Midbrain (tissue), 1 donor: ENCODE results near the gene SRSF3.
A peak's percentile ranks its signal among the peaks of the same experiment; 100 is the strongest.
"Not testable (repeated sequence)": the region's sequence is repeated elsewhere in the genome, so short reads cannot be mapped to it uniquely, and the experiment has no call there.

Experiments used
- DNase-seq: peaks from one replicate; lab custom pipeline; 2025; lab: John Stamatoyannopoulos, UW

The SRSF3 gene

GRCh38 chr6:36594029-36594815 lies at the start of gene SRSF3:
SRSF3 (plus strand) TSS chr6:36594362; CDS start chr6:36596763, 2,401 bp downstream.
- peak; percentile 98 for DNase-seq

GRCh38 chr6:36545767-36546307 lies 48.3 kb upstream of the SRSF3 start:
- DNase-seq = no peak

- peak; percentile 9 for DNase-seq
Observed at GRCh38 chr6:36546308-36546919, 47.7 kb upstream of the SRSF3 start.

GRCh38 chr6:36546920-36547645 lies 47.1 kb upstream of the SRSF3 start, which contains the start of gene STK38:
STK38 (minus strand) TSS chr6:36547479; CDS start chr6:36540202, 7,277 bp downstream.
- DNase-seq = peak; percentile 90

- DNase-seq = no peak
Observed at GRCh38 chr6:36547646-36548400, 46.3 kb upstream of the SRSF3 start.

GRCh38 chr6:36548401-36548743 lies 45.8 kb upstream of the SRSF3 start:
- DNase-seq = no peak

- no peak for DNase-seq
Observed at GRCh38 chr6:36550473-36551000, 43.6 kb upstream of the SRSF3 start.

- no peak for DNase-seq
Observed at GRCh38 chr6:36555750-36556252, 38.4 kb upstream of the SRSF3 start.

- DNase-seq = no peak
Observed at GRCh38 chr6:36556281-36556680, 37.9 kb upstream of the SRSF3 start.

GRCh38 chr6:36559011-36559793 lies 35.0 kb upstream of the SRSF3 start:
- no peak for DNase-seq

- no peak for DNase-seq
Observed at GRCh38 chr6:36560822-36561221, 33.3 kb upstream of the SRSF3 start.

GRCh38 chr6:36563237-36563927 lies 30.8 kb upstream of the SRSF3 start:
- no peak for DNase-seq

GRCh38 chr6:36563928-36564284 lies 30.3 kb upstream of the SRSF3 start:
- no peak for DNase-seq

GRCh38 chr6:36566418-36566905 lies 27.7 kb upstream of the SRSF3 start:
- DNase-seq = no peak

GRCh38 chr6:36570264-36570663 lies 23.9 kb upstream of the SRSF3 start:
- DNase-seq = no peak

- DNase-seq = no peak
Observed at GRCh38 chr6:36571122-36572043, 22.8 kb upstream of the SRSF3 start.

- not testable (repeated sequence) for DNase-seq
Observed at GRCh38 chr6:36572353-36573311, 21.5 kb upstream of the SRSF3 start.

GRCh38 chr6:36574679-36575078 lies 19.5 kb upstream of the SRSF3 start:
- DNase-seq = no peak
